H1 (cell line): ENCODE results near the gene DAPK1. TPM values are rescaled to one million over a fixed set of nuclear protein-coding genes. Genes with fewer than 3 reads are reported as not detected.

Experiments used
- CTCF ChIA-PET: fragments of 300-600 bp; sonication (Branson Sonifier 250); formaldehyde crosslinking; loops from one replicate; lab custom pipeline; 2021; ENCODE audit not compliant: partially characterized antibody; lab: Charles Lee
- POLR2A ChIA-PET: fragments of 300-600 bp; sonication (Branson Sonifier 250); formaldehyde crosslinking; loops from one replicate; lab custom pipeline; 2021; ENCODE audit warnings: inconsistent platforms; ENCODE audit not compliant: partially characterized antibody; lab: Charles Lee
- DNase-seq, 2 experiments: peaks; one replicate each; pipeline versions ENCODE4 v3.0.0 to v3.0.0-alpha.2; 2010 to 2022; ENCODE audit warnings: low spot score in 2 of 2, low read depth in 1 of 2, mixed read lengths in 1 of 2
- FAIRE-seq: peaks from 2 replicates; lab custom pipeline; 2011; peaks lifted over from hg19 to GRCh38; lab: Jason Lieb, UNC
- H2AFZ ChIP-seq: 2 replicates; pipeline ENCODE4 v1.8.1; 2012; ENCODE audit warnings: low read length, inconsistent platforms
- H2AK5ac ChIP-seq: 2 replicates; pipeline ENCODE4 v1.6.1; 2013; ENCODE audit warnings: low read depth, low read length
- H2BK120ac ChIP-seq: replicated peaks from 2 replicates; pipeline ENCODE3; 2013; ENCODE audit warnings: low read depth, low read length, inconsistent platforms
- H2BK12ac ChIP-seq: 2 replicates; pipeline ENCODE4 v1.6.1; 2013; ENCODE audit warnings: low read depth, low read length
- H2BK15ac ChIP-seq: 2 replicates; pipeline ENCODE4 v1.6.1; 2013; ENCODE audit warnings: low read length
- H2BK20ac ChIP-seq: 2 replicates; pipeline ENCODE4 v1.6.1; 2013; ENCODE audit warnings: low read length
- H2BK5ac ChIP-seq: 2 replicates; pipeline ENCODE4 v1.6.1; 2013; ENCODE audit warnings: low read depth, low read length
- H3K14ac ChIP-seq: 2 replicates; pipeline ENCODE4 v1.6.1; 2013; ENCODE audit warnings: inconsistent platforms; ENCODE audit not compliant: insufficient read length
- H3K18ac ChIP-seq: 2 replicates; pipeline ENCODE4 v1.6.1; 2013; ENCODE audit warnings: low read length; ENCODE audit errors: extremely low read depth
- H3K23ac ChIP-seq: 2 replicates; pipeline ENCODE4 v1.6.1; 2013; ENCODE audit warnings: inconsistent platforms; ENCODE audit not compliant: insufficient read length
- H3K23me2 ChIP-seq: 2 replicates; pipeline ENCODE4 v1.6.1; 2013; ENCODE audit warnings: low read depth, low read length
- H3K27ac ChIP-seq: 2 replicates; pipeline ENCODE4 v1.6.1; 2011; ENCODE audit warnings: low read depth, low read length, inconsistent platforms
- H3K27me3 ChIP-seq, 4 experiments: replicated peaks in 1 of 4; 1 replicate in 1 of 4; 2 replicates in 3 of 4; pipeline versions ENCODE4 v1.6.1 to v1.8.1; 2011 to 2013; ENCODE audit warnings: low read length in 3 of 4, mild to moderate bottlenecking in 3 of 4, inconsistent platforms in 2 of 4, mixed read lengths in 2 of 4, moderate library complexity in 1 of 4; ENCODE audit not compliant: control insufficient read depth in 3 of 4, insufficient read depth in 3 of 4; ENCODE audit errors: extremely low read depth in 1 of 4
- H3K36me3 ChIP-seq, 4 experiments: 2 replicates each; pipeline versions ENCODE4 v1.6.1 to v1.8.1; 2011 to 2013; ENCODE audit warnings: mild to moderate bottlenecking in 4 of 4, low read length in 3 of 4, moderate library complexity in 2 of 4, control low read depth in 1 of 4, inconsistent platforms in 1 of 4; ENCODE audit not compliant: insufficient read depth in 4 of 4, control insufficient read depth in 2 of 4
- H3K4ac ChIP-seq: replicated peaks from 2 replicates; pipeline ENCODE3; 2013; ENCODE audit warnings: low read length, low read depth, mixed read lengths, inconsistent platforms; ENCODE audit not compliant: insufficient read length
- H3K4me1 ChIP-seq, 4 experiments: replicated peaks in 1 of 4; 1 replicate in 1 of 4; 2 replicates in 3 of 4; pipeline versions ENCODE4 v1.6.1 to v1.8.1; 2011 to 2013; ENCODE audit warnings: low read length in 3 of 4, inconsistent platforms in 2 of 4, mixed read lengths in 1 of 4; ENCODE audit not compliant: insufficient read depth in 4 of 4, control insufficient read depth in 3 of 4
- H3K4me2 ChIP-seq, 2 experiments: 2 replicates each; pipeline versions ENCODE4 v1.6.1 to v1.8.1; 2011 to 2013; ENCODE audit warnings: low read depth in 2 of 2, low read length in 2 of 2, control low read depth in 1 of 2, inconsistent platforms in 1 of 2, mild to moderate bottlenecking in 1 of 2; ENCODE audit not compliant: insufficient read depth in 1 of 2
- H3K4me3 ChIP-seq, 4 experiments: fragments of 200-600, 300-600 bp in 1 of 4; sonication (generic), shearing (Covaris generic), sonication (Bioruptor Twin) in 1 of 4; 2 replicates each; pipeline versions ENCODE4 v1.5.1 to v1.8.1; 2011 to 2016; ENCODE audit warnings: low read length in 4 of 4, low read depth in 3 of 4, control low read depth in 2 of 4, inconsistent platforms in 2 of 4, mild to moderate bottlenecking in 2 of 4, mixed read lengths in 1 of 4, moderate library complexity in 1 of 4; ENCODE audit not compliant: insufficient read depth in 2 of 4; ENCODE audit errors: extremely low read depth in 1 of 4
- H3K56ac ChIP-seq: replicated peaks from 2 replicates; pipeline ENCODE3; 2013; ENCODE audit warnings: low read depth, mild to moderate bottlenecking, mixed read lengths, low read length, inconsistent platforms; ENCODE audit not compliant: insufficient read length
- H3K79me1 ChIP-seq: 2 replicates; pipeline ENCODE4 v1.6.1; 2013; ENCODE audit warnings: low read depth, low read length, control low read depth
- H3K79me2 ChIP-seq, 2 experiments: 2 replicates each; pipeline versions ENCODE4 v1.6.1 to v1.8.1; 2012 to 2013; ENCODE audit warnings: low read length in 2 of 2, mild to moderate bottlenecking in 2 of 2, inconsistent platforms in 1 of 2; ENCODE audit not compliant: insufficient read depth in 2 of 2, control insufficient read depth in 1 of 2
- H3K9ac ChIP-seq, 4 experiments: replicated peaks in 1 of 4; 1 replicate in 1 of 4; 2 replicates in 3 of 4; pipeline versions ENCODE4 v1.6.1 to v1.8.1; 2011 to 2013; ENCODE audit warnings: low read depth in 3 of 4, low read length in 3 of 4, control low read depth in 2 of 4, mild to moderate bottlenecking in 2 of 4, moderate library complexity in 2 of 4, inconsistent platforms in 1 of 4; ENCODE audit errors: extremely low read depth in 1 of 4
- H3K9me3 ChIP-seq, 2 experiments: 2 replicates each; pipeline versions ENCODE4 v1.6.1 to v1.8.1; 2012 to 2013; ENCODE audit warnings: mild to moderate bottlenecking in 2 of 2, moderate library complexity in 2 of 2, control low read depth in 1 of 2, inconsistent platforms in 1 of 2, low read depth in 1 of 2, low read length in 1 of 2, mixed read lengths in 1 of 2; ENCODE audit not compliant: insufficient read depth in 2 of 2
- H4K20me1 ChIP-seq, 2 experiments: replicated peaks in 1 of 2; 2 replicates each; pipeline versions ENCODE3 to v1.8.1; 2011 to 2013; ENCODE audit warnings: inconsistent platforms in 2 of 2, low read length in 2 of 2, mild to moderate bottlenecking in 1 of 2; ENCODE audit not compliant: insufficient read depth in 2 of 2, control insufficient read depth in 1 of 2
- H4K5ac ChIP-seq: 2 replicates; pipeline ENCODE4 v1.6.1; 2013; ENCODE audit warnings: low read length, low read depth, mixed read lengths, inconsistent platforms; ENCODE audit not compliant: insufficient read length
- H4K8ac ChIP-seq: 2 replicates; pipeline ENCODE4 v1.8.0; 2013; ENCODE audit warnings: mild to moderate bottlenecking, moderate library complexity, low read length, inconsistent platforms; ENCODE audit not compliant: insufficient read depth; ENCODE audit errors: extremely low read depth
- H4K91ac ChIP-seq: replicated peaks from 2 replicates; pipeline ENCODE3; 2013; ENCODE audit warnings: low read length, mixed read lengths, inconsistent platforms; ENCODE audit not compliant: insufficient read length
- WGBS, 2 experiments: shearing (Covaris generic) in 1 of 2; methylation state at CpG; one replicate each; pipeline versions ENCODE4 v1.1.6 to v1.1.7; 2013 to 2015; ENCODE audit warnings: low lambda C conversion rate in 2 of 2, mixed read lengths in 2 of 2, inconsistent platforms in 1 of 2, low coverage in 1 of 2, missing lambda C conversion rate in 1 of 2; ENCODE audit not compliant: insufficient replicate concordance in 2 of 2, insufficient coverage in 1 of 2, insufficient read length in 1 of 2; ENCODE audit errors: extremely low coverage in 1 of 2, missing lambda C conversion rate in 1 of 2; 5-methylcytosine and 5-hydroxymethylcytosine counted together
- polyA plus RNA-seq, 7 experiments: library from polyadenylated mRNA; depleted of rRNA in 3 of 7; stranded (reverse) in 5 of 7; unstranded in 2 of 7; fragments of >200 nt in 5 of 7; fragments of 200-250 nt in 2 of 7; gene quantifications; 1 replicate in 5 of 7; 2 replicates in 1 of 7; 4 replicates in 1 of 7; pipeline versions ENCODE4 v1.2.1 to v1.2.3, GENCODE V29; 2011 to 2013; ENCODE audit warnings: missing spikeins in 2 of 7, mixed read lengths in 2 of 7
- total RNA-seq: library from RNA; stranded (reverse); fragmentation: NEBNext Ultra II Directional; extraction: Animal tissue kit (Norgen Biotek cat#: 25700); gene quantifications from 2 replicates; pipeline ENCODE4 v1.2.1, GENCODE V29; 2021

Gene DAPK1
- total and polyA plus RNA-seq, 2 of the 8 experiments (the other 6 are each of a cell fraction or from before 2014, with no cell fraction given), result 62.4 to 131 TPM

GRCh38 chr9:87682618-87683017, 185.0 kb downstream of the DAPK1 start:
- Histone ChIP-seq H3K4ac (no peak overlapping the region), H3K36me3 (peaks cover 5 to 40% (median 23%) of the 10 kb centered on the region in 4 experiments; a peak in 7 of 8 replicates), H3K27ac (no peak overlapping the region)

More at GRCh38 chr9:87682618-87683017, 185.0 kb downstream of the DAPK1 start:
- H4K5ac ChIP-seq, result no peak overlapping the region
- no peak overlapping the region for H4K91ac ChIP-seq
- no peak for FAIRE-seq
- H3K18ac ChIP-seq, result no peak overlapping the region
- H3K23me2 ChIP-seq, result no peaks in the 10 kb centered on the region
- ChIA-PET CTCF (interaction anchor here (0.9 to 6.5 kb wide), 3 partner anchors 14 to 130 kb away, joined by 3 to 88 read pairs (median 61); no protein-coding TSS in a partner anchor), POLR2A (no interaction called here)
- DNase-seq, result no peak
- H2AFZ ChIP-seq, result no peak overlapping the region
- no peak overlapping the region for H2BK120ac ChIP-seq
- H4K20me1 ChIP-seq, result peaks cover 4 to 6% of the 10 kb centered on the region in 2 experiments
- no peaks in the 10 kb centered on the region; a peak in 2 of 7 replicates for H3K4me1 ChIP-seq
- H2BK15ac ChIP-seq, result no peak overlapping the region
- H3K4me3 ChIP-seq, result no peak overlapping the region
- no peaks in the 10 kb centered on the region; the same call in 1 of the 2 replicates for H3K79me1 ChIP-seq
- H4K8ac ChIP-seq, result no peak overlapping the region
- no peaks in the 10 kb centered on the region for H3K9me3 ChIP-seq
- no peak overlapping the region for H3K23ac ChIP-seq
- H3K9ac ChIP-seq, result no peak overlapping the region
- H3K79me2 ChIP-seq, result no peaks in the 10 kb centered on the region
- H3K14ac ChIP-seq, result no peak overlapping the region
- no peak overlapping the region for H3K56ac ChIP-seq
- no peaks in the 10 kb centered on the region for H3K27me3 ChIP-seq
- H2AK5ac ChIP-seq, result no peak overlapping the region
- no peak overlapping the region for H2BK5ac ChIP-seq
- 92% methylated on average over 4 of the region's 4 CpGs; no CpG with 5 or more reads in 1 of the 2 experiments for WGBS, 2 experiments
- no peak overlapping the region for H2BK20ac ChIP-seq
- no peak overlapping the region for H3K4me2 ChIP-seq
- no peak overlapping the region for H2BK12ac ChIP-seq
